ENCODE data around the gene KLF15.

DNA sequence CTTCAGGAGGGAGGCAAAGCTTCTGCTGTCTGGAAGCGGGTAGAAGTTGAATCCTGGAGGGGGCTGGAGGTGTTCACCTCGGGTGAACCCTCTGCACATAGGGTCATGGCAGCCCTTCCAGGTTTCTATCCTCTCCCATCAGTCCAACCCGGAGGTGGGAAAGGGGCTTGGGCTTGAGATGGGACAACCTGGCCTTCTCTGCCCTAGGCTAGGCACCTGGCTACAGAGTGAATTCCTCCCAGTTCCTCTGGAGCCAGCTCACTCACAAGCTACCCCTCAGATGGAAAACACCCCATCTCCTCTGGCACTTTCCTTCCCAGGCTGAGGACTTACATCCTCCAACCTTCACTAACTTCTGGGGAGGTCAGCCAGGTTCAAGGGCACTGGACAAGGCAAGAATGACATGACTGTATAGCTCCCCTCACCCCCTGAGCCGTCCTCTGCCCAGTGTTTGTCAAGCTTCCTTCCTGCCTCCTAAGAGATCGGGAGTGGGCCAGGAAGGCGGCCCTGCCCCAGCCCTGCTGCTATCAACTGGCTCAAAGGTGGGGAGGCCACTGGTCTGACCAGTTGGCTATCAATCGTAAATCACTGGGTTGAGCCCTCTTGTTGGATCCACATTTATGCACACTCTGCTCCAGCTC, 45.8 kb downstream of the KLF15 start:
- TF ChIP-seq, protein P1, sequence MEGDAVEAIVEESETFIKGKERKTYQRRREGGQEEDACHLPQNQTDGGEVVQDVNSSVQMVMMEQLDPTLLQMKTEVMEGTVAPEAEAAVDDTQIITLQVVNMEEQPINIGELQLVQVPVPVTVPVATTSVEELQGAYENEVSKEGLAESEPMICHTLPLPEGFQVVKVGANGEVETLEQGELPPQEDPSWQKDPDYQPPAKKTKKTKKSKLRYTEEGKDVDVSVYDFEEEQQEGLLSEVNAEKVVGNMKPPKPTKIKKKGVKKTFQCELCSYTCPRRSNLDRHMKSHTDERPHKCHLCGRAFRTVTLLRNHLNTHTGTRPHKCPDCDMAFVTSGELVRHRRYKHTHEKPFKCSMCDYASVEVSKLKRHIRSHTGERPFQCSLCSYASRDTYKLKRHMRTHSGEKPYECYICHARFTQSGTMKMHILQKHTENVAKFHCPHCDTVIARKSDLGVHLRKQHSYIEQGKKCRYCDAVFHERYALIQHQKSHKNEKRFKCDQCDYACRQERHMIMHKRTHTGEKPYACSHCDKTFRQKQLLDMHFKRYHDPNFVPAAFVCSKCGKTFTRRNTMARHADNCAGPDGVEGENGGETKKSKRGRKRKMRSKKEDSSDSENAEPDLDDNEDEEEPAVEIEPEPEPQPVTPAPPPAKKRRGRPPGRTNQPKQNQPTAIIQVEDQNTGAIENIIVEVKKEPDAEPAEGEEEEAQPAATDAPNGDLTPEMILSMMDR (IDR thresholded peaks at IDR 0.05), result no peak
- TF ChIP-seq POLR2A (IDR thresholded peaks at IDR 0.05), result no peak
